Mesenchymal stem cell (in vitro differentiated cells and primary cell): Measurements from ENCODE around the gene GJD2.

Experiments used
- DNase-seq: peaks from one replicate; pipeline ENCODE4 v3.0.0-alpha.2; 2013
- H2AFZ ChIP-seq: one replicate; pipeline ENCODE4 v1.6.1; 2013; ENCODE audit warnings: low read depth, mild to moderate bottlenecking, control low read depth, inconsistent platforms, low read length, moderate library complexity
- H2AK5ac ChIP-seq: 2 replicates; pipeline ENCODE4 v1.6.1; 2013; ENCODE audit warnings: low read length, moderate library complexity, mild to moderate bottlenecking, inconsistent platforms; ENCODE audit not compliant: severe bottlenecking
- H2BK120ac ChIP-seq: one replicate; pipeline ENCODE4 v1.6.1; 2013; ENCODE audit warnings: low read depth, mild to moderate bottlenecking, inconsistent platforms, low read length, moderate library complexity
- H2BK12ac ChIP-seq, 2 experiments: one replicate each; pipeline ENCODE4 v1.6.1; 2013; ENCODE audit warnings: inconsistent platforms in 2 of 2, low read length in 2 of 2, mild to moderate bottlenecking in 2 of 2, moderate library complexity in 2 of 2, control low read depth in 1 of 2
- H2BK15ac ChIP-seq: one replicate; pipeline ENCODE4 v1.6.1; 2013; ENCODE audit warnings: mild to moderate bottlenecking, low read depth, inconsistent platforms; ENCODE audit not compliant: poor library complexity, severe bottlenecking
- H2BK5ac ChIP-seq: 2 replicates; pipeline ENCODE4 v1.6.1; 2013; ENCODE audit warnings: low read depth, mild to moderate bottlenecking, low read length, control low read depth, inconsistent platforms; ENCODE audit not compliant: poor library complexity, severe bottlenecking
- H3K14ac ChIP-seq, 2 experiments: one replicate each; pipeline ENCODE4 v1.6.1; 2013; ENCODE audit warnings: inconsistent platforms in 2 of 2, low read length in 2 of 2, control low read depth in 1 of 2, mild to moderate bottlenecking in 1 of 2, moderate library complexity in 1 of 2
- H3K18ac ChIP-seq, 2 experiments: one replicate each; pipeline ENCODE4 v1.6.1; 2013; ENCODE audit warnings: inconsistent platforms in 2 of 2, low read length in 2 of 2, control low read depth in 1 of 2, low read depth in 1 of 2, mild to moderate bottlenecking in 1 of 2
- H3K23ac ChIP-seq, 2 experiments: one replicate each; pipeline ENCODE4 v1.6.1; 2013; ENCODE audit warnings: inconsistent platforms in 2 of 2, low read length in 2 of 2, mild to moderate bottlenecking in 2 of 2, moderate library complexity in 2 of 2, control low read depth in 1 of 2
- H3K27ac ChIP-seq: 2 replicates; pipeline ENCODE4 v1.5.1; 2013; ENCODE audit warnings: mild to moderate bottlenecking, moderate library complexity, low read length, control low read depth, inconsistent platforms; ENCODE audit not compliant: poor library complexity, severe bottlenecking
- H3K27me3 ChIP-seq, 2 experiments: 2 replicates each; pipeline versions ENCODE4 v1.6.1 to v1.7.0; 2013; ENCODE audit warnings: low read length in 2 of 2, mild to moderate bottlenecking in 2 of 2, moderate library complexity in 2 of 2, control low read depth in 1 of 2, inconsistent platforms in 1 of 2; ENCODE audit not compliant: control insufficient read depth in 1 of 2, insufficient read depth in 1 of 2
- H3K36me3 ChIP-seq, 2 experiments: 2 replicates each; pipeline versions ENCODE4 v1.6.1 to v1.7.0; 2013; ENCODE audit warnings: low read length in 2 of 2, control low read depth in 1 of 2, inconsistent platforms in 1 of 2, low read depth in 1 of 2, mild to moderate bottlenecking in 1 of 2; ENCODE audit not compliant: insufficient read depth in 2 of 2, control insufficient read depth in 1 of 2
- H3K4ac ChIP-seq, 2 experiments: one replicate each; pipeline ENCODE4 v1.6.1; 2013; ENCODE audit warnings: inconsistent platforms in 2 of 2, low read length in 2 of 2, mild to moderate bottlenecking in 2 of 2, moderate library complexity in 2 of 2, control low read depth in 1 of 2, low read depth in 1 of 2
- H3K4me1 ChIP-seq: 2 replicates; pipeline ENCODE4 v1.6.1; 2013; ENCODE audit warnings: low read depth, low read length, control low read depth; ENCODE audit not compliant: control insufficient read depth, insufficient read depth
- H3K4me2 ChIP-seq: 2 replicates; pipeline ENCODE4 v1.6.1; 2013; ENCODE audit warnings: low read length, mild to moderate bottlenecking, inconsistent platforms; ENCODE audit not compliant: poor library complexity, severe bottlenecking
- H3K4me3 ChIP-seq, 2 experiments: 2 replicates each; pipeline versions ENCODE4 v1.5.1 to v1.7.0; 2013; ENCODE audit warnings: low read length in 2 of 2, mild to moderate bottlenecking in 2 of 2, control low read depth in 1 of 2, low read depth in 1 of 2; ENCODE audit not compliant: insufficient read depth in 1 of 2
- H3K79me1 ChIP-seq: replicated peaks from 2 replicates; pipeline ENCODE4 v1.6.1; 2013; ENCODE audit warnings: mild to moderate bottlenecking, control low read depth, low read length, inconsistent platforms; ENCODE audit not compliant: poor library complexity, severe bottlenecking
- H3K9ac ChIP-seq: 2 replicates; pipeline ENCODE4 v1.7.0; 2013; ENCODE audit warnings: mild to moderate bottlenecking, low read length, moderate library complexity
- H3K9me3 ChIP-seq: 2 replicates; pipeline ENCODE4 v1.7.0; 2013; ENCODE audit warnings: mild to moderate bottlenecking, low read length; ENCODE audit not compliant: control insufficient read depth
- H4K8ac ChIP-seq: one replicate; pipeline ENCODE4 v1.6.1; 2013; ENCODE audit warnings: inconsistent platforms, mild to moderate bottlenecking, low read length, moderate library complexity
- H4K91ac ChIP-seq: one replicate; pipeline ENCODE4 v1.6.1; 2013; ENCODE audit warnings: mild to moderate bottlenecking, low read length, inconsistent platforms
- WGBS: methylation state at CpG from one replicate; pipeline ENCODE4 v1.1.7; 2013; ENCODE audit warnings: mixed read lengths; 5-methylcytosine and 5-hydroxymethylcytosine counted together

GJD2 gene

GRCh38 chr15:34768530-34768929, 13.7 kb upstream of the GJD2 start:
- H2AK5ac ChIP-seq, result no peak overlapping the region
- no peaks in the 10 kb centered on the region for H3K79me1 ChIP-seq
- H3K18ac ChIP-seq, result no peak overlapping the region
- no peaks in the 10 kb centered on the region for H3K4me1 ChIP-seq
- no peak overlapping the region for H4K91ac ChIP-seq
- no peak overlapping the region for H2BK15ac ChIP-seq
- H3K27me3 ChIP-seq, result peaks cover 17 to 20% of the 10 kb centered on the region in 2 experiments
- no peak overlapping the region for H2AFZ ChIP-seq
- H3K23ac ChIP-seq, result no peak overlapping the region
- DNase-seq, result no peak
- H3K14ac ChIP-seq, result no peak overlapping the region
- H3K9me3 ChIP-seq, result no peaks in the 10 kb centered on the region
- no peak overlapping the region for H3K4ac ChIP-seq
- no peak overlapping the region for H2BK120ac ChIP-seq
- no peak overlapping the region for H4K8ac ChIP-seq
- H3K36me3 ChIP-seq, result no peaks in the 10 kb centered on the region
- no peak overlapping the region for H3K4me2 ChIP-seq
- H2BK12ac ChIP-seq, result no peak overlapping the region
- no peak overlapping the region for H3K27ac ChIP-seq
- no peak overlapping the region for H3K4me3 ChIP-seq
- no peak overlapping the region for H2BK5ac ChIP-seq
- no peak overlapping the region for H3K9ac ChIP-seq

GRCh38 chr15:34765741-34766140, 10.9 kb upstream of the GJD2 start:
- H3K4me1 ChIP-seq, result no peaks in the 10 kb centered on the region
- no peak for DNase-seq
- no peak overlapping the region for H3K23ac ChIP-seq
- no peak overlapping the region for H3K18ac ChIP-seq
- H2BK120ac ChIP-seq, result no peak overlapping the region
- H4K8ac ChIP-seq, result no peak overlapping the region
- H2BK15ac ChIP-seq, result no peak overlapping the region
- H2BK12ac ChIP-seq, result no peak overlapping the region
- H3K14ac ChIP-seq, result no peak overlapping the region
- 70% methylated on average over 3 of the region's 5 CpGs for WGBS
- H3K36me3 ChIP-seq, result no peaks in the 10 kb centered on the region
- no peaks in the 10 kb centered on the region for H3K79me1 ChIP-seq
- no peak overlapping the region for H2BK5ac ChIP-seq
- no peak overlapping the region for H3K9ac ChIP-seq
- H3K27me3 ChIP-seq, result peaks cover 4 to 19% of the 10 kb centered on the region in 2 experiments
- H3K4me2 ChIP-seq, result no peak overlapping the region
- H3K4ac ChIP-seq, result no peak overlapping the region
- no peak overlapping the region for H3K27ac ChIP-seq
- no peak overlapping the region for H4K91ac ChIP-seq
- H3K4me3 ChIP-seq, result no peak overlapping the region
- H2AFZ ChIP-seq, result no peak overlapping the region
- no peak overlapping the region for H2AK5ac ChIP-seq
- H3K9me3 ChIP-seq, result no peaks in the 10 kb centered on the region

- no peaks in the 10 kb centered on the region for H3K9me3 ChIP-seq
- peaks cover 30 to 48% of the 10 kb centered on the region in 2 experiments for H3K27me3 ChIP-seq
- H3K4me2 ChIP-seq, result no peak overlapping the region
- no CpG with 5 or more reads among the region's 3 CpGs for WGBS
- H3K4me3 ChIP-seq, result no peak overlapping the region
- no peak for DNase-seq
- no peaks in the 10 kb centered on the region for H3K36me3 ChIP-seq
- H3K23ac ChIP-seq, result no peak overlapping the region
- H3K4ac ChIP-seq, result no peak overlapping the region
- H3K79me1 ChIP-seq, result no peaks in the 10 kb centered on the region
- H3K18ac ChIP-seq, result no peak overlapping the region
- no peak overlapping the region for H2AK5ac ChIP-seq
- H4K8ac ChIP-seq, result no peak overlapping the region
- H2BK15ac ChIP-seq, result no peak overlapping the region
- H2BK12ac ChIP-seq, result no peak overlapping the region
- H2AFZ ChIP-seq, result no peak overlapping the region
- H4K91ac ChIP-seq, result no peak overlapping the region
- no peak overlapping the region for H3K27ac ChIP-seq
- no peaks in the 10 kb centered on the region for H3K4me1 ChIP-seq
- no peak overlapping the region for H2BK5ac ChIP-seq
- H2BK120ac ChIP-seq, result no peak overlapping the region
- no peak overlapping the region for H3K14ac ChIP-seq
- H3K9ac ChIP-seq, result no peak overlapping the region
Measured at GRCh38 chr15:34760909-34761308, 6.1 kb upstream of the GJD2 start.

- no peak overlapping the region for H2AK5ac ChIP-seq
- WGBS, result 58% methylated on average over 2 of the region's 2 CpGs
- H3K4ac ChIP-seq, result no peak overlapping the region
- no peak overlapping the region for H3K4me2 ChIP-seq
- no peak overlapping the region for H3K18ac ChIP-seq
- no peaks in the 10 kb centered on the region for H3K79me1 ChIP-seq
- no peak overlapping the region for H2BK120ac ChIP-seq
- no peak overlapping the region for H4K8ac ChIP-seq
- H3K4me1 ChIP-seq, result peaks cover 2% of the 10 kb centered on the region
- H3K27me3 ChIP-seq, result peaks cover 39 to 58% of the 10 kb centered on the region in 2 experiments
- no peak overlapping the region for H3K14ac ChIP-seq
- H3K9me3 ChIP-seq, result no peaks in the 10 kb centered on the region
- H3K36me3 ChIP-seq, result no peaks in the 10 kb centered on the region
- no peak overlapping the region for H2AFZ ChIP-seq
- H2BK12ac ChIP-seq, result no peak overlapping the region
- no peak overlapping the region for H2BK15ac ChIP-seq
- H3K4me3 ChIP-seq, result no peak overlapping the region
- H3K23ac ChIP-seq, result no peak overlapping the region
- H2BK5ac ChIP-seq, result no peak overlapping the region
- H3K9ac ChIP-seq, result no peak overlapping the region
- H3K27ac ChIP-seq, result no peak overlapping the region
- no peak for DNase-seq
- H4K91ac ChIP-seq, result no peak overlapping the region
Measured at GRCh38 chr15:34759992-34760391, 5.2 kb upstream of the GJD2 start.
